Astrocyte (in vitro differentiated cells and primary cell): ENCODE measurements around the gene WNT7B. TPM values are rescaled to one million over a fixed set of nuclear protein-coding genes. Genes with fewer than 3 reads are reported as not detected.

ENCODE experiments used
- DNase-seq: peaks from one replicate; pipeline ENCODE4 v3.0.0-alpha.2; 2010; ENCODE audit warnings: low read depth
- FAIRE-seq: peaks from 2 replicates; lab custom pipeline; 2011; peaks lifted over from hg19 to GRCh38; lab: Jason Lieb, UNC
- H2AFZ ChIP-seq: 2 replicates; pipeline ENCODE4 v1.6.0; 2012; ENCODE audit warnings: low read depth, low read length, inconsistent platforms
- H3K27ac ChIP-seq: 2 replicates; pipeline ENCODE4 v1.5.1; 2011; ENCODE audit warnings: low read depth, low read length, inconsistent platforms
- H3K27me3 ChIP-seq: 2 replicates; pipeline ENCODE4 v1.6.0; 2011; ENCODE audit warnings: low read length, inconsistent platforms; ENCODE audit not compliant: insufficient read depth
- H3K36me3 ChIP-seq: 2 replicates; pipeline ENCODE4 v1.5.1; 2011; ENCODE audit warnings: low read length, inconsistent platforms; ENCODE audit not compliant: insufficient read depth
- H3K4me1 ChIP-seq: 2 replicates; pipeline ENCODE4 v1.5.1; 2011; ENCODE audit warnings: low read length, inconsistent platforms; ENCODE audit not compliant: insufficient read depth
- H3K4me2 ChIP-seq: 2 replicates; pipeline ENCODE4 v1.6.0; 2012; ENCODE audit warnings: low read length, inconsistent platforms
- H3K4me3 ChIP-seq: 2 replicates; pipeline ENCODE4 v1.5.1; 2011; ENCODE audit warnings: low read depth, mild to moderate bottlenecking, low read length, inconsistent platforms; ENCODE audit not compliant: insufficient read depth
- H3K79me2 ChIP-seq: 2 replicates; pipeline ENCODE4 v1.6.0; 2012; ENCODE audit warnings: mild to moderate bottlenecking, low read length, inconsistent platforms; ENCODE audit not compliant: insufficient read depth
- H3K9ac ChIP-seq: 2 replicates; pipeline ENCODE4 v1.6.0; 2012; ENCODE audit warnings: mild to moderate bottlenecking, low read length, inconsistent platforms
- H3K9me3 ChIP-seq: 2 replicates; pipeline ENCODE4 v1.5.1; 2012; ENCODE audit warnings: low read depth, mild to moderate bottlenecking, low read length, inconsistent platforms; ENCODE audit not compliant: insufficient read depth
- H4K20me1 ChIP-seq: 2 replicates; pipeline ENCODE4 v1.6.0; 2012; ENCODE audit warnings: low read length, inconsistent platforms; ENCODE audit not compliant: insufficient read depth
- H3K27ac Mint-ChIP-seq: one replicate; pipeline ENCODE4 v1.8.0; 2021; ENCODE audit warnings: mild to moderate bottlenecking, mixed read lengths; ENCODE audit not compliant: unreplicated experiment
- H3K27me3 Mint-ChIP-seq: one replicate; pipeline ENCODE4 v1.8.0; 2021; ENCODE audit warnings: low read depth, mixed read lengths; ENCODE audit not compliant: unreplicated experiment
- H3K36me3 Mint-ChIP-seq: one replicate; pipeline ENCODE4 v1.8.0; 2021; ENCODE audit warnings: low read depth, mixed read lengths; ENCODE audit not compliant: unreplicated experiment
- H3K4me1 Mint-ChIP-seq: one replicate; pipeline ENCODE4 v1.8.0; 2021; ENCODE audit warnings: low read depth, mixed read lengths; ENCODE audit not compliant: unreplicated experiment
- H3K4me3 Mint-ChIP-seq: one replicate; pipeline ENCODE4 v1.8.0; 2021; ENCODE audit warnings: mild to moderate bottlenecking, moderate library complexity, mixed read lengths; ENCODE audit not compliant: unreplicated experiment
- H3K9me3 Mint-ChIP-seq: one replicate; pipeline ENCODE4 v1.8.0; 2021; ENCODE audit warnings: mild to moderate bottlenecking, mixed read lengths; ENCODE audit not compliant: unreplicated experiment
- EZH2 ChIP-seq: IDR thresholded peaks from 2 replicates; pipeline ENCODE4 v1.6.1; 2012; ENCODE audit warnings: mild to moderate bottlenecking, low read length, inconsistent platforms; ENCODE audit not compliant: insufficient read depth
- total RNA-seq: library from RNA; stranded (reverse); gene quantifications from 2 replicates; pipeline ENCODE4 v1.2.1, GENCODE V29; 2021
- TF ChIP-seq, protein P1 (sequence below): IDR thresholded peaks from 2 replicates; pipeline ENCODE4 v1.5.1; 2011; ENCODE audit warnings: low read depth, mild to moderate bottlenecking, inconsistent platforms, low read length, moderate library complexity; ENCODE audit not compliant: insufficient read depth

WNT7B gene
- total RNA-seq, 1 donor from 2014 or later, result 1.7 TPM

DNA sequence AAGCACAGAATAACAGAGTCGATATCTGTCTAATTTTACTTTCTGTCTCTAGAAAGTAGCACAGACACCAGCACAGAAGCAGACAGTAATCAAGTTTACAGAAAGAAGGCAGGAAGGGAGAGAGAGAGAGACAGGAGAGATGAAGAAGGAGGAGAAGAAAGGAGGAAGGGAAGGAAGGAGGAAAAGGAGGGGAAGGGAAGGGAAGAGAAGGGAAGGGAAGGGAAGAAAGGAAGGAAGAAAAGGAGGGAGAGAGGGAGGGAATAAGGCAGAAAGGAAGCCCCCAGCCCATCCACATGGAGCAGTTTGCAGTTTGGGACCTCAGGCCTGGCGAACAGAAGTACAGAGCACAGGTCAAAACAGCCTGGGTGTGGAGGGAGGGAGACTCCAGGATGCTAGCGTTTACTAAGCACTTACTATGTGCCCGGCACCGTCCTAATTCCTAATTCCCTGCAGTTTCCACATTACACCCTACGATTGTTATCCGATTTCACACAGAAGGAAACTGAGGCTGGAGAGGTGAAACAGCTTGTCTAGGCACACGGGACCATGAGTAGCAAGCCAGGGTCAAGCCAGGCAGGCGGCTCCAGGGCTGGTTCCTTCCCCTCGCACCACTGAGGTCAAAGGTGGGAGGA is 46.0 kb upstream of the WNT7B start:
- Mint-ChIP-seq H3K4me1 (peaks cover 1% of the 10 kb centered on the region), H3K27me3 (peaks cover 43% of the 10 kb centered on the region), H3K36me3 (peaks cover 1% of the 10 kb centered on the region), H3K4me3 (no peak overlapping the region), H3K9me3 (no peaks in the 10 kb centered on the region), H3K27ac (no peak overlapping the region)
- no peaks in the 10 kb centered on the region for H3K36me3 ChIP-seq
- peak overlapping the region; percentile 65 for H3K9ac ChIP-seq
- no peaks in the 10 kb centered on the region for H3K27me3 ChIP-seq
- H3K79me2 ChIP-seq, result no peaks in the 10 kb centered on the region
- DNase-seq (no peak), FAIRE-seq (no peak)
- H2AFZ ChIP-seq, result peak overlapping the region; percentile 66
- peak overlapping the region; percentile 24 for H3K4me2 ChIP-seq
- TF ChIP-seq EZH2, result no peak
- TF ChIP-seq, protein P1, sequence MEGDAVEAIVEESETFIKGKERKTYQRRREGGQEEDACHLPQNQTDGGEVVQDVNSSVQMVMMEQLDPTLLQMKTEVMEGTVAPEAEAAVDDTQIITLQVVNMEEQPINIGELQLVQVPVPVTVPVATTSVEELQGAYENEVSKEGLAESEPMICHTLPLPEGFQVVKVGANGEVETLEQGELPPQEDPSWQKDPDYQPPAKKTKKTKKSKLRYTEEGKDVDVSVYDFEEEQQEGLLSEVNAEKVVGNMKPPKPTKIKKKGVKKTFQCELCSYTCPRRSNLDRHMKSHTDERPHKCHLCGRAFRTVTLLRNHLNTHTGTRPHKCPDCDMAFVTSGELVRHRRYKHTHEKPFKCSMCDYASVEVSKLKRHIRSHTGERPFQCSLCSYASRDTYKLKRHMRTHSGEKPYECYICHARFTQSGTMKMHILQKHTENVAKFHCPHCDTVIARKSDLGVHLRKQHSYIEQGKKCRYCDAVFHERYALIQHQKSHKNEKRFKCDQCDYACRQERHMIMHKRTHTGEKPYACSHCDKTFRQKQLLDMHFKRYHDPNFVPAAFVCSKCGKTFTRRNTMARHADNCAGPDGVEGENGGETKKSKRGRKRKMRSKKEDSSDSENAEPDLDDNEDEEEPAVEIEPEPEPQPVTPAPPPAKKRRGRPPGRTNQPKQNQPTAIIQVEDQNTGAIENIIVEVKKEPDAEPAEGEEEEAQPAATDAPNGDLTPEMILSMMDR, result no peak
- no peaks in the 10 kb centered on the region for H3K9me3 ChIP-seq
- no peak overlapping the region for H3K4me3 ChIP-seq
- H3K4me1 ChIP-seq, result peaks cover 25% of the 10 kb centered on the region
- H4K20me1 ChIP-seq, result no peaks in the 10 kb centered on the region
- H3K27ac ChIP-seq, result peak overlapping the region; percentile 83

DNA sequence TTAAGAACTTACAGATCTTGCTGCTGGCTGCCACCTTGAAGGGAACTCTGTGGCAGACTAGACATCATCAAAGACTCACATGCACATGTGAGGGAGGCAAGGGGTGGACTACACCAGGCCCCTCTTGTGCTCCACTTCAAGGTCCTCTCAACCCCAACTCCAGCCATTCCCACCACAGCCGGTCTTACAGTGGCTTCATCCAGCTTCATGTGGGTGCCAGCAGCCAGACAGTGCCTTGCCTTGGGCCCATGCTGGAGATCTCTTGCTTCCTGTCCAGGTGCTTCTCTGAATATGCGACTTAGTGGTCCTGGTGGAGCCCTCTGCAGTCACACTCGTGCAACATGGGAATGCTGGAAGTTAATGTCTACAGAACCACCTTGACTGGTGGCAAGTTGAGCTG is 44.6 kb upstream of the WNT7B start:
- TF ChIP-seq, protein P1, result no peak
- TF ChIP-seq EZH2, result no peak
- Histone ChIP-seq H2AFZ (no peak overlapping the region), H3K9me3 (no peaks in the 10 kb centered on the region), H3K79me2 (no peaks in the 10 kb centered on the region), H3K36me3 (no peaks in the 10 kb centered on the region), H3K9ac (no peak overlapping the region), H3K27me3 (no peaks in the 10 kb centered on the region), H4K20me1 (no peaks in the 10 kb centered on the region), H3K27ac (no peak overlapping the region), H3K4me3 (no peak overlapping the region), H3K4me2 (no peak overlapping the region), H3K4me1 (peaks cover 15% of the 10 kb centered on the region)
- Mint-ChIP-seq H3K36me3 (peaks cover 1% of the 10 kb centered on the region), H3K9me3 (no peaks in the 10 kb centered on the region), H3K4me3 (no peak overlapping the region), H3K27me3 (peaks cover 36% of the 10 kb centered on the region), H3K4me1 (peaks cover 1% of the 10 kb centered on the region), H3K27ac (no peak overlapping the region)
- DNase-seq (no peak), FAIRE-seq (no peak)

DNA sequence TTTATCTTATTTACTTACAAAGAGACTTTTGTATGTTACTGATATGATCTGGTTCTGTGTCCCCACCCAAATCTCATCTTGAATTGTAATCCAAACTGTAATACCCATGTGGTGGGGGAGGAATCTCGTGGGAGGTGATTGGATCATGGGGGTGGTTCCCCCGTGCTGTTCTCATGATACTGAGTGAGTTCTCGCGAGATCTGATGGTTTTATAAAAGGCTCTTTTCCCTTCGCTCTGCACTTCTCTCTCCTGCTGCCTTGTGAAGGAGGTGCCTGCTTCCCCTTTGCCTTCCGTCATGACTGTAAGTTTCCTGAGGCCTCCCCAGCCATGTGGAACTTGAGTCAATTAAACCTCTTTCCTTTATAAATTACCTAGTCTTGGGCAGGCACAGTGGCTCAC is 42.4 kb upstream of the WNT7B start:
- no peak overlapping the region for H2AFZ ChIP-seq
- no peaks in the 10 kb centered on the region for H3K79me2 ChIP-seq
- Mint-ChIP-seq H3K4me1 (peaks cover 4% of the 10 kb centered on the region), H3K27ac (no peak overlapping the region), H3K36me3 (peaks cover 1% of the 10 kb centered on the region), H3K9me3 (no peaks in the 10 kb centered on the region), H3K27me3 (peaks cover 14% of the 10 kb centered on the region), H3K4me3 (no peak overlapping the region)
- H3K27ac ChIP-seq, result no peak overlapping the region
- H3K9ac ChIP-seq, result no peak overlapping the region
- H3K4me1 ChIP-seq, result peaks cover 23% of the 10 kb centered on the region
- no peak for FAIRE-seq
- no peaks in the 10 kb centered on the region for H4K20me1 ChIP-seq
- no peak for DNase-seq
- no peaks in the 10 kb centered on the region for H3K27me3 ChIP-seq
- H3K4me3 ChIP-seq, result no peak overlapping the region
- no peaks in the 10 kb centered on the region for H3K9me3 ChIP-seq
- H3K4me2 ChIP-seq, result no peak overlapping the region
- TF ChIP-seq, protein P1, result no peak
- no peak for TF ChIP-seq EZH2
- H3K36me3 ChIP-seq, result no peaks in the 10 kb centered on the region
